Smooth muscle cell of the brain vasculature (primary cell): Measurements from ENCODE around the gene ARL13B.
"Not testable (repeated sequence)": the region's sequence is repeated elsewhere in the genome, so short reads cannot be mapped to it uniquely, and the experiment has no call there.

Experiments
- DNase-seq: peaks from one replicate; pipeline ENCODE4 v3.0.0-alpha.2; 2012; ENCODE audit warnings: low read depth, low spot score

The ARL13B gene

GRCh38 chr3:93994056-93994455 lies 14.1 kb downstream of the ARL13B start:
- DNase-seq: no peak

GRCh38 chr3:94001191-94001590 lies 21.2 kb downstream of the ARL13B start:
- DNase-seq: no peak

GRCh38 chr3:94001827-94002495 lies 22.0 kb downstream of the ARL13B start:
- DNase-seq: no peak

- peak; percentile 49 for DNase-seq
Observed at GRCh38 chr3:94004301-94004910, 24.5 kb downstream of the ARL13B start.

GRCh38 chr3:94008253-94008652 lies 28.3 kb downstream of the ARL13B start:
- no peak for DNase-seq

GRCh38 chr3:94009608-94010007 lies 29.7 kb downstream of the ARL13B start:
- DNase-seq: no peak

- DNase-seq: no peak
Observed at GRCh38 chr3:94011233-94011711, 31.3 kb downstream of the ARL13B start.

GRCh38 chr3:94012185-94012584 lies 32.2 kb downstream of the ARL13B start:
- DNase-seq: no peak

GRCh38 chr3:94015025-94015424 lies 35.1 kb downstream of the ARL13B start:
- DNase-seq: no peak

- no peak for DNase-seq
Observed at GRCh38 chr3:94019659-94020058, 39.7 kb downstream of the ARL13B start.

GRCh38 chr3:94020293-94020692 lies 40.3 kb downstream of the ARL13B start:
- DNase-seq: no peak

GRCh38 chr3:94024385-94024784 lies 44.4 kb downstream of the ARL13B start:
- DNase-seq: no peak

GRCh38 chr3:94026623-94027022 lies 46.7 kb downstream of the ARL13B start:
- no peak for DNase-seq

GRCh38 chr3:94028093-94028837 lies 48.3 kb downstream of the ARL13B start, which contains the start of gene STX19:
Gene STX19 (minus strand): TSS chr3:94028597. CDS start chr3:94015269, 13,328 bp downstream.
- no peak for DNase-seq

GRCh38 chr3:94036909-94037507 lies 57.1 kb downstream of the ARL13B start:
- DNase-seq: no peak

GRCh38 chr3:94043285-94043684 lies 63.3 kb downstream of the ARL13B start:
- no peak for DNase-seq

- DNase-seq: not testable (repeated sequence)
Observed at GRCh38 chr3:94044100-94044936, 64.4 kb downstream of the ARL13B start.

GRCh38 chr3:94046533-94046932 lies 66.6 kb downstream of the ARL13B start:
- no peak for DNase-seq

GRCh38 chr3:94049267-94049666 lies 69.3 kb downstream of the ARL13B start:
- DNase-seq: no peak

GRCh38 chr3:94050546-94050945 lies 70.6 kb downstream of the ARL13B start:
- DNase-seq: no peak

- no peak for DNase-seq
Observed at GRCh38 chr3:94061297-94061696, 81.3 kb downstream of the ARL13B start.
